ENCODE results near the gene TNFRSF19.

GRCh38 chr13:23586336-23586735 is 16.1 kb downstream of the TNFRSF19 start:
- TF ChIP-seq EZH2 (IDR thresholded peaks at IDR 0.05): no peak
- TF ChIP-seq POLR2AphosphoS5 (IDR thresholded peaks at IDR 0.05; ENCODE audit: borderline replicate concordance, low read depth, low read length): no peak
- TF ChIP-seq FOXP2 (optimal IDR thresholded peaks at IDR 0.05; ENCODE audit: control extremely low read depth, extremely low read length, insufficient read depth): no peak
